ENCODE data around the gene SELENOI. TPM values are rescaled to one million over a fixed set of nuclear protein-coding genes. Genes with fewer than 3 reads are reported as not detected.

Gene SELENOI
- total and polyA plus RNA-seq, 10 of the 15 experiments (the other 5 are each of a cell fraction or from before 2014, with no cell fraction given) = 5.2 to 31.4 (median 17.4) TPM

DNA sequence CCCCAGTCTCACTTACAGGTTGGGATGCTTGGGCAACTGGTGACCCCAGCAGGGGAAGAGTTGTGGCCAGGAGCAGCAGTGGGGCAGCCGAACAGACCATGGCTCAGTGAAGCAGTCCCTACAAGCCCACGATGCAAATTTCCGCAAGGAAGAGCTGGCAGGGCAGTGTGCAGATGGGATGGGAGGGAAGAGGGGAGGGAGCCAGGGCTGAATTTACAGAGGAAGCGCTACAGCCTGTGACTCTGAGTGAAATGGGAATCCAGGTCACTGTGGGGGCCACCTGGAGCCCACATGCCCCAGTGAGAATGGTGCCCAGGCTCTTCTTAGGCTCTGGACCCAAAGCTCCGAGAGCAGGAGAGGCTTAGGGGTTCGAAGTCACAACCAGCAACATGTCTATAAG, 27.0 kb upstream of the SELENOI start:
- no TSS peak for BruUV-seq (replicated peaks)
- in situ Hi-C loops (cut with MboI) (no loop called here), intact Hi-C loops (cut with micrococcal nuclease; ENCODE audit: unreplicated experiment) (no loop called here)
- ChIA-PET RAD21 (ENCODE audit: unreplicated experiment) (no interaction called here), POLR2A (no interaction called here), CTCF (interaction anchor here (0.9 to 1.5 kb wide), 2 partner anchors 8 to 12 kb away, joined by 6 read pairs; no protein-coding TSS in a partner anchor), SMC1A (ENCODE audit: uncharacterized antibody, unreplicated experiment) (interaction anchor here (0.9 kb wide), 1 partner anchor 16 kb away, joined by 3 read pairs; no protein-coding TSS in a partner anchor)
- H3K9me3 ChIP-seq (replicated peaks; ENCODE audit: control insufficient read depth, insufficient read depth, low read length) = no peaks in the 10 kb centered on the region
- H3K27ac ChIP-seq (ENCODE audit: control insufficient read depth, insufficient read depth) = no peak overlapping the region
- ATAC-seq (no peak), DNase-seq (ENCODE audit: low read depth, low spot score) (no peak), FAIRE-seq (no peak)
- no peak overlapping the region for H3K4me3 ChIP-seq
- H3K9ac ChIP-seq (ENCODE audit: control insufficient read depth, insufficient read depth, low read length) = no peak overlapping the region
- H3K36me3 ChIP-seq (ENCODE audit: control insufficient read depth in 2 of 2, insufficient read depth in 2 of 2, low read length in 1 of 2) = no peaks in the 10 kb centered on the region
- H2AFZ ChIP-seq (ENCODE audit: control insufficient read depth, low read depth, low read length) = no peak overlapping the region
- 23% methylated on average over 6 of the region's 6 CpGs for WGBS (ENCODE audit: insufficient coverage, insufficient replicate concordance, low lambda C conversion rate, missing lambda C conversion rate)
- no peaks in the 10 kb centered on the region for H3K79me2 ChIP-seq (ENCODE audit: control insufficient read depth, insufficient read depth, low read length)
- peaks cover 2% of the 10 kb centered on the region; the same call in 1 of the 2 replicates for H3K4me1 ChIP-seq (ENCODE audit: control insufficient read depth, insufficient read depth, low read length)
- no peaks in the 10 kb centered on the region; the same call in 1 of the 2 replicates for H4K20me1 ChIP-seq (ENCODE audit: control insufficient read depth, insufficient read depth)
- no peak overlapping the region for H3K4me2 ChIP-seq (ENCODE audit: control insufficient read depth, insufficient read depth)
- H3K27me3 ChIP-seq (replicated peaks in 1 of 2; ENCODE audit: control insufficient read depth in 2 of 2, insufficient read depth in 2 of 2, low read length in 1 of 2) = no peaks in the 10 kb centered on the region; a peak in 1 of 4 replicates
- TF ChIP-seq SMC3 (IDR thresholded peaks at IDR 0.05; ENCODE audit: borderline replicate concordance, low read length) (no peak), MYC (IDR thresholded peaks at IDR 0.05; ENCODE audit: insufficient read depth, insufficient read length, insufficient replicate concordance, low read length, severe bottlenecking) (no peak), RFX5 (IDR thresholded peaks at IDR 0.05; ENCODE audit: low read depth, low read length) (no peak), CBX3 (IDR thresholded peaks at IDR 0.05; ENCODE audit: borderline replicate concordance, low read depth) (no peak), CBFB (IDR thresholded peaks at IDR 0.05; ENCODE audit: low read depth) (no peak), CREB1 (IDR thresholded peaks at IDR 0.05; ENCODE audit: low read depth) (no peak), SREBF1 (IDR thresholded peaks at IDR 0.05; ENCODE audit: low read length) (no peak), TCF7 (IDR thresholded peaks at IDR 0.05; ENCODE audit: borderline replicate concordance) (no peak), FOXM1 (IDR thresholded peaks at IDR 0.05; ENCODE audit: low read depth, low read length) (no peak), PML (IDR thresholded peaks at IDR 0.05; ENCODE audit: low read length) (no peak), HDGF (IDR thresholded peaks at IDR 0.05) (no peak)
- TF ChIP-seq, protein P1, sequence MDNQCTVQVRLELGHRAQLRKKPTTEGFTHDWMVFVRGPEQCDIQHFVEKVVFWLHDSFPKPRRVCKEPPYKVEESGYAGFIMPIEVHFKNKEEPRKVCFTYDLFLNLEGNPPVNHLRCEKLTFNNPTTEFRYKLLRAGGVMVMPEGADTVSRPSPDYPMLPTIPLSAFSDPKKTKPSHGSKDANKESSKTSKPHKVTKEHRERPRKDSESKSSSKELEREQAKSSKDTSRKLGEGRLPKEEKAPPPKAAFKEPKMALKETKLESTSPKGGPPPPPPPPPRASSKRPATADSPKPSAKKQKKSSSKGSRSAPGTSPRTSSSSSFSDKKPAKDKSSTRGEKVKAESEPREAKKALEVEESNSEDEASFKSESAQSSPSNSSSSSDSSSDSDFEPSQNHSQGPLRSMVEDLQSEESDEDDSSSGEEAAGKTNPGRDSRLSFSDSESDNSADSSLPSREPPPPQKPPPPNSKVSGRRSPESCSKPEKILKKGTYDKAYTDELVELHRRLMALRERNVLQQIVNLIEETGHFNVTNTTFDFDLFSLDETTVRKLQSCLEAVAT (IDR thresholded peaks at IDR 0.05) = no peak
- TF ChIP-seq, protein P2, sequence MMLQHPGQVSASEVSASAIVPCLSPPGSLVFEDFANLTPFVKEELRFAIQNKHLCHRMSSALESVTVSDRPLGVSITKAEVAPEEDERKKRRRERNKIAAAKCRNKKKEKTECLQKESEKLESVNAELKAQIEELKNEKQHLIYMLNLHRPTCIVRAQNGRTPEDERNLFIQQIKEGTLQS (IDR thresholded peaks at IDR 0.05; ENCODE audit: borderline replicate concordance, extremely low read depth, low read depth, low read length) = no peak
- TF ChIP-seq, protein P3, sequence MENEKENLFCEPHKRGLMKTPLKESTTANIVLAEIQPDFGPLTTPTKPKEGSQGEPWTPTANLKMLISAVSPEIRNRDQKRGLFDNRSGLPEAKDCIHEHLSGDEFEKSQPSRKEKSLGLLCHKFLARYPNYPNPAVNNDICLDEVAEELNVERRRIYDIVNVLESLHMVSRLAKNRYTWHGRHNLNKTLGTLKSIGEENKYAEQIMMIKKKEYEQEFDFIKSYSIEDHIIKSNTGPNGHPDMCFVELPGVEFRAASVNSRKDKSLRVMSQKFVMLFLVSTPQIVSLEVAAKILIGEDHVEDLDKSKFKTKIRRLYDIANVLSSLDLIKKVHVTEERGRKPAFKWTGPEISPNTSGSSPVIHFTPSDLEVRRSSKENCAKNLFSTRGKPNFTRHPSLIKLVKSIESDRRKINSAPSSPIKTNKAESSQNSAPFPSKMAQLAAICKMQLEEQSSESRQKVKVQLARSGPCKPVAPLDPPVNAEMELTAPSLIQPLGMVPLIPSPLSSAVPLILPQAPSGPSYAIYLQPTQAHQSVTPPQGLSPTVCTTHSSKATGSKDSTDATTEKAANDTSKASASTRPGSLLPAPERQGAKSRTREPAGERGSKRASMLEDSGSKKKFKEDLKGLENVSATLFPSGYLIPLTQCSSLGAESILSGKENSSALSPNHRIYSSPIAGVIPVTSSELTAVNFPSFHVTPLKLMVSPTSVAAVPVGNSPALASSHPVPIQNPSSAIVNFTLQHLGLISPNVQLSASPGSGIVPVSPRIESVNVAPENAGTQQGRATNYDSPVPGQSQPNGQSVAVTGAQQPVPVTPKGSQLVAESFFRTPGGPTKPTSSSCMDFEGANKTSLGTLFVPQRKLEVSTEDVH (IDR thresholded peaks at IDR 0.05; ENCODE audit: low read depth, partially characterized antibody) = no peak
- TF ChIP-seq, protein P4, sequence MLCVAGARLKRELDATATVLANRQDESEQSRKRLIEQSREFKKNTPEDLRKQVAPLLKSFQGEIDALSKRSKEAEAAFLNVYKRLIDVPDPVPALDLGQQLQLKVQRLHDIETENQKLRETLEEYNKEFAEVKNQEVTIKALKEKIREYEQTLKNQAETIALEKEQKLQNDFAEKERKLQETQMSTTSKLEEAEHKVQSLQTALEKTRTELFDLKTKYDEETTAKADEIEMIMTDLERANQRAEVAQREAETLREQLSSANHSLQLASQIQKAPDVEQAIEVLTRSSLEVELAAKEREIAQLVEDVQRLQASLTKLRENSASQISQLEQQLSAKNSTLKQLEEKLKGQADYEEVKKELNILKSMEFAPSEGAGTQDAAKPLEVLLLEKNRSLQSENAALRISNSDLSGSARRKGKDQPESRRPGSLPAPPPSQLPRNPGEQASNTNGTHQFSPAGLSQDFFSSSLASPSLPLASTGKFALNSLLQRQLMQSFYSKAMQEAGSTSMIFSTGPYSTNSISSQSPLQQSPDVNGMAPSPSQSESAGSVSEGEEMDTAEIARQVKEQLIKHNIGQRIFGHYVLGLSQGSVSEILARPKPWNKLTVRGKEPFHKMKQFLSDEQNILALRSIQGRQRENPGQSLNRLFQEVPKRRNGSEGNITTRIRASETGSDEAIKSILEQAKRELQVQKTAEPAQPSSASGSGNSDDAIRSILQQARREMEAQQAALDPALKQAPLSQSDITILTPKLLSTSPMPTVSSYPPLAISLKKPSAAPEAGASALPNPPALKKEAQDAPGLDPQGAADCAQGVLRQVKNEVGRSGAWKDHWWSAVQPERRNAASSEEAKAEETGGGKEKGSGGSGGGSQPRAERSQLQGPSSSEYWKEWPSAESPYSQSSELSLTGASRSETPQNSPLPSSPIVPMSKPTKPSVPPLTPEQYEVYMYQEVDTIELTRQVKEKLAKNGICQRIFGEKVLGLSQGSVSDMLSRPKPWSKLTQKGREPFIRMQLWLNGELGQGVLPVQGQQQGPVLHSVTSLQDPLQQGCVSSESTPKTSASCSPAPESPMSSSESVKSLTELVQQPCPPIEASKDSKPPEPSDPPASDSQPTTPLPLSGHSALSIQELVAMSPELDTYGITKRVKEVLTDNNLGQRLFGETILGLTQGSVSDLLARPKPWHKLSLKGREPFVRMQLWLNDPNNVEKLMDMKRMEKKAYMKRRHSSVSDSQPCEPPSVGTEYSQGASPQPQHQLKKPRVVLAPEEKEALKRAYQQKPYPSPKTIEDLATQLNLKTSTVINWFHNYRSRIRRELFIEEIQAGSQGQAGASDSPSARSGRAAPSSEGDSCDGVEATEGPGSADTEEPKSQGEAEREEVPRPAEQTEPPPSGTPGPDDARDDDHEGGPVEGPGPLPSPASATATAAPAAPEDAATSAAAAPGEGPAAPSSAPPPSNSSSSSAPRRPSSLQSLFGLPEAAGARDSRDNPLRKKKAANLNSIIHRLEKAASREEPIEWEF (IDR thresholded peaks at IDR 0.05; ENCODE audit: insufficient replicate concordance, low read depth, low read length) = no peak
